SHP77 treated with DMSO at 0.1 percent for 48 hours (cell line): ENCODE data around the gene TIMP1.

Experiments used
- DNase-seq: peaks from one replicate; lab custom pipeline; 2025; lab: John Stamatoyannopoulos, UW

TIMP1 gene

DNA sequence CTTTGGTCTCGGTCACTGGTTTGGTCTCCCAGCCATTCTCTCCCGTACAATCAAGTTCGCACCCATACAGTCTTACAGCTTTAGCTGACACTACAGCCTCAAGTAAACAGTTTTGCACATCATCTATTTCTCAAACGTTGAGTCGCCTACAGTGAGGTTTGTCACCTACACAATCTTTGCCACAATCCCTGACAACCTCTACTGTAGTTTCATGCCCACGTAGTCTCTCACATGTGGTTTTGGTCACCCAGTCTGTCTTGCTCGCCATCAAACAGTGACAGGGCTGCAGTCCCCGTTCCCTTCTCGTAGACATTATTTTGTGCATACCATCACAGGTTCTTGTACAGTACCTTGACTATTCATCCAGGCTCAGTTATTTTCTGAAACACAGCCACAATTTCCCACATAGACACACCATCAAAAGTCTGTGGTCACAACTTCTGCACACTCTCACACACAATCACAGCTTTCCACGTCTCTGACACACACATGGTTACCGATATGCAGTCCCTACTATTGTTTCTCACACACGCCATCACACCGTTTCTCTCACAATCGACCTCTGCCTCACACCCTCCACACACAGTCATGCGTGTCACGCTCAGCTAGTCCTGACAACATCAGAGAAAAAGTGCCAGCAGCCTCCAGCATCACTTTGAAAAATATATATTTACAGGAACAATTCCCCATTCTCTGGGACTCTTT, 52.8 kb downstream of the TIMP1 start:
- no peak for DNase-seq
